Measurements from ENCODE around the gene FRMD8.
A peak's percentile ranks its signal among the peaks of the same experiment; 100 is the strongest.

The FRMD8 gene

DNA sequence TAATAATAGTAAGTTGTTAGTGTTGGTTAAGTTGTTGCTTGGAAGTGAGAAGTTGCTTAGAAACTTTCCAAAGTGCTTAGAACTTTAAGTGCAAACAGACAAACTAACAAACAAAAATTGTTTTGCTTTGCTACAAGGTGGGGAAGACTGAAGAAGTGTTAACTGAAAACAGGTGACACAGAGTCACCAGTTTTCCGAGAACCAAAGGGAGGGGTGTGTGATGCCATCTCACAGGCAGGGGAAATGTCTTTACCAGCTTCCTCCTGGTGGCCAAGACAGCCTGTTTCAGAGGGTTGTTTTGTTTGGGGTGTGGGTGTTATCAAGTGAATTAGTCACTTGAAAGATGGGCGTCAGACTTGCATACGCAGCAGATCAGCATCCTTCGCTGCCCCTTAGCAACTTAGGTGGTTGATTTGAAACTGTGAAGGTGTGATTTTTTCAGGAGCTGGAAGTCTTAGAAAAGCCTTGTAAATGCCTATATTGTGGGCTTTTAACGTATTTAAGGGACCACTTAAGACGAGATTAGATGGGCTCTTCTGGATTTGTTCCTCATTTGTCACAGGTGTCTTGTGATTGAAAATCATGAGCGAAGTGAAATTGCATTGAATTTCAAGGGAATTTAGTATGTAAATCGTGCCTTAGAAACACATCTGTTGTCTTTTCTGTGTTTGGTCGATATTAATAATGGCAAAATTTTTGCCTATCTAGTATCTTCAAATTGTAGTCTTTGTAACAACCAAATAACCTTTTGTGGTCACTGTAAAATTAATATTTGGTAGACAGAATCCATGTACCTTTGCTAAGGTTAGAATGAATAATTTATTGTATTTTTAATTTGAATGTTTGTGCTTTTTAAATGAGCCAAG, 38.9 kb downstream of the FRMD8 start:
- peak; percentile 94 for DNase-seq

DNA sequence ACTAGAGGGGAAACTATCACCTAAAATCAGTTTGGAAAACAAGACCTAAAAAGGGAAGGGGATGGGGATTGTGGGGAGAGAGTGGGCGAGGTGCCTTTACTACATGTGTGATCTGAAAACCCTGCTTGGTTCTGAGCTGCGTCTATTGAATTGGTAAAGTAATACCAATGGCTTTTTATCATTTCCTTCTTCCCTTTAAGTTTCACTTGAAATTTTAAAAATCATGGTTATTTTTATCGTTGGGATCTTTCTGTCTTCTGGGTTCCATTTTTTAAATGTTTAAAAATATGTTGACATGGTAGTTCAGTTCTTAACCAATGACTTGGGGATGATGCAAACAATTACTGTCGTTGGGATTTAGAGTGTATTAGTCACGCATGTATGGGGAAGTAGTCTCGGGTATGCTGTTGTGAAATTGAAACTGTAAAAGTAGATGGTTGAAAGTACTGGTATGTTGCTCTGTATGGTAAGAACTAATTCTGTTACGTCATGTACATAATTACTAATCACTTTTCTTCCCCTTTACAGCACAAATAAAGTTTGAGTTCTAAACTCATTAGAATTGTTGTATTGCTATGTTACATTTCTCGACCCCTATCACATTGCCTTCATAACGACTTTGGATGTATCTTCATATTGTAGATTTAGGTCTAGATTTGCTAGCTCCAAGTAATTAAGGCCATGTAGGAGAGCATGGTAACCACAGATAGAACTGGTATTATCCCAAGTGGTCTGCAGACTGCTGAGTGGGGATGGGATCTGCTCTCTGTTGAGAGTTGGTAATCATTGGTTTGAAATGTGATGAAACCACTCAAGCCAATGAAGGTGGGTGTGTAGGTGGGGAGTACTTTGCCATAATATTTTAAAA, 39.8 kb downstream of the FRMD8 start:
- DNase-seq, result peak; percentile 89 to 97

DNA sequence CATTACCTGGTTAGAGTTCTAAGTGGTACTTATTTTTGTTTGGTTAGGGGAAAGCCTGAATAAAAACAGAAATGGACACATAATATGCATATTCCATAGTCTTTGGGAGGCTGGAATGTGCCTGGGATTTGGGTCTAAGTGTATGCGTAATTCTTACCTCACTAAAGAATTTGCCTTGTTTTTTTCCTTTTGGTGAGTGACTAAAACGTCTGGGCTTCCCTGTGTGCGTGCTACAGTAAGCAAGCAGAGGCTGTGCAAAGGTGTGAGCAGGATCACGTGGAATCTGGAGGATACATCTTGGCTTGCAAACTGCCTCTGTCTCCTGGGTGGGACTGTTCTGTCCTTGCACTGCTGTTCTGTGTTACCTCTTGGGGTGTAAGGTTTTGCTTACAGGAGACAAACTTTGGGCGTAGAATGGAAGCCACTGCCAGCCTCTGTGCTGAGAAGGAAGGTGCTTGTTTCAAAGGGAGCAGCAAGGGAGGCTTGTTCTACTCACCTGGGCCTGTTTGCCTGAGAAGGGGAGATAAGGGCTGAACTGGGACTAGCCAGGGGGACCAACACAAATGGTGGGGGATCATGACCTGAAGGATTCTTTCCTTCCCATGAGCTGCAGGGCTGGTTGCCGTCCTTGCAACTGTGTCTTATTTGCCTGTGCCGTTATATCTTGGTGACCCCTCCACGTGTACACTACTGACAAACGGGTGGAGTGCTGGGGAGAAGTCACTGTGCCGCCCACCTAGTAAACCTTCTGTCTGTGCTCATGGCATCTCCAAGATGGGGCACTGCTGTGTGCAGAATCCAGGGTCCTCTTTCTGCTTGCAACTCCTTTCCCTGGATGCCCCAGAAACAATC, 40.6 kb downstream of the FRMD8 start:
- DNase-seq, result peak; percentile 53 to 60

DNA sequence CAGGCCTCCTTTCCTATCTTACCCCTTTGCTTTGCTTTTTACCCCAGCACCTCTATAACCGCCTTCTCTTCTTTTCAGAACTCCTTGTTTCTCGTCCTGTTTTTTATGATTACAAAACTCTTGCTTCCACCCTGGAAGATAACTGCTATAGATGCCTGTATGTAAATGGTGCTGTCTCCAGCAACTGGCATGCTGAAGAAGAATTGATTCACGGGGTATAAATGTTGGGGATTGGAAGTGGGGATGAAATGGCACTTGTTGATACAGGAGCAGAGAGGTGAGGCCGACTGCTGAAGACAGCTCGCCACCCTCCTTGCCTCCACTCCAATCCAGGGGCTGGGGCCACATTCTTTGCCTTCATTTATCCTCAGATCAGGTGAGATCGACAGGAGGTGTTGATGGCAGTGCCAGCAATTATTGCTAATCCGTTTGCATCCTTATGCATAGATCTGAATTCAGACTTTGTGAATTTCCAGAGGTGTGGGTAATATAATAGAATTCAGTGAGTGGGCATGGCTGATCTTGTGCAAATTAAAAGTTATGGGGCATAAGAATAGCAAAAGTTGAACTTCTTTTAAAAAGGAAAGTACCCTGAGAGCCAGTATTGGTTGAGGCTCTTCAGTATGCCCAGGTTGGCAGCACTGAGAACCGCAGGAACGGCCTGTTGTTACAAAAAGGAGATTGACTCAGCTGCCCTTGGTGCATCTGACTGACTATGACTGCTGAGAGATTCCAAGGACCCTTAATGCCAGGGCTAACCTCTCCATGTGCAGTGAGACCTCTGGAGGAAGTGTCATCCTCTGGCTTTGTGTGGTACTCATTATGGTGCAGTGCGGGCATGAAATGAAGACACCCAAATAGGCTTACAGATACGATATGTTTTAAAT, 41.5 kb downstream of the FRMD8 start:
- peak; percentile 51 to 56 for DNase-seq

DNA sequence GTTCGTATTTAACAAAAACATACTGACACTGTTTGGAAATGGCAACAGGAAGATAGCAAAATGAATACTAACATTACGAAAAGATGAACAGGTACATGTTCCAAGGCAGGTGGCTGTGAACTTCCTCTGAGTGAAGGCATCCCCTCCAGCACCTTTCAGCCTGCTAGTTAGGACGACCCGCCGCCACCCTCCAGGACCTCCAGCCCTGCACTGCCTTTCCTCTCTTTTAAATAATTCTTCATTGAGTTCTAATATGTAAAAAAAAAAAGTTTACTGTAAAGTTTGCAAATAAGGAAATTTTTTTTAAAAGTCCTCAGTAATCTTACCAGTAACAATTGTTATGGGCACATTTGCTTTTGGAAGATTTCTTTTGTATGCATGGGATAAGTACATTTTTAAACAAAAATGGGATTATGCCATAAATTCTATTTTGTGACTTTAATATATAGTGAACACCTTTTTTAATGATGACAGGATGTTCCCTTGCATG, 42.2 kb downstream of the FRMD8 start:
- DNase-seq, result peak in 1 of 2 donors; percentile 48

DNA sequence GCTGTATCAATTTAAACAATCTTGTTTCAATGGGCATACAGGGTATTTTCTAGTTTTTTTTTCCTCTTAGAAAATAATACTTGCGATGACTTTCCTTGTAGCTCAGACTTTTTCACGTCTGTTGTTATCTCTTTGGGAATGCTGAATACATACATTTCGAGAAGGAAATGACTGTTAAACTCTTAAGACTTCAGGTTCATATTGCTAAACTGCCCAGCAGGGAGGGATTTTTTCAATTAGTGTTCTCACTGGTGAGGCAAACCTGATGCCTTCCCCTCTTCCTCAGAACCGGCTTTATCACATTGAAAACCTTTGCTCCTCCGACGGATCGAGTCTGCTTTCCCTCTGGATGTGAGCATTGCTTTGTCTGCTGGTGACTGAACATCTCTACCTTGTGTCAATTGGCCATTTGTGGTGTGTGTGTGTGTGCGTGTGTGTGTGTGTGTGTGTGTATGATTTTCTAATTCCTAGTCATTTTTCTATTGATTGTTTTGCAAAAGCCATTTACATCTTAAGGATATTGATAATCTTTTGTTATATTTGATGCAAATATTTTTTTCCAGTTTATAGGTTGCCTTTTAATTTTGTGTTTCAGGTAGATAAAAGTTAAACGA, 42.7 kb downstream of the FRMD8 start:
- DNase-seq, result peak; percentile 47 to 58

DNA sequence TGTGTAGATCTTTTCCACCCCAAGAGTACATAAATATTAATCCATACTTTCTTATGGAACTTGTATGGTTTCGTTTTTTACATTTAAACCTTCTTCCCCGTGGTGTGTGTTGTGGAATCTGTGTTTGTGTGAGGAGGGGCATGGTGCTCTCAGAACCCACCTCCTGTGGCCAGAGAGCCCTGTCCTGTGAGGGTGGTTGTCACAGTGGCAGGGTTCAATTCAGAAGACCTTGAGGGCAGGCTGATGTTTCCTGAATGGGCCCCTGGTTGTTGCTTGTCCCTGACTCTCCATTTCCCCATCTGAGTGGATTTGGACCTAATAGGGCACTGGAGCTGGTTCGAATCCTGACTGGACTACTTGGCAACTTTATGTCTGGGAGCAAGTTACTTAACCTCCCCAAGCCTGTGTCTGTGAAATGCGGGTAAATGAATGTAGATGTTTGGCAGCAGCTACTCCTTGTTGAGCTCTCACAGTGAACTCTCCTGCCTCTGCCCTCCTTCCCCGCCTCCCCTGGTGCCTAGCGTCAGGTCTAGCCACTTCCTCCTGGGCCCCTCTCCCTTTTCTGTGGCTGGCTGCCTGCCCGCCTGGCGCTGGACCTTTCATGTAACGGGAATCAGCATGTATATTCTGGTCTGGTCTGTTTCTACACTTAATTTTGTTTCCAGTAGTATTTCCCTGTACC, 43.4 kb downstream of the FRMD8 start:
- peak; percentile 56 to 69 for DNase-seq

DNA sequence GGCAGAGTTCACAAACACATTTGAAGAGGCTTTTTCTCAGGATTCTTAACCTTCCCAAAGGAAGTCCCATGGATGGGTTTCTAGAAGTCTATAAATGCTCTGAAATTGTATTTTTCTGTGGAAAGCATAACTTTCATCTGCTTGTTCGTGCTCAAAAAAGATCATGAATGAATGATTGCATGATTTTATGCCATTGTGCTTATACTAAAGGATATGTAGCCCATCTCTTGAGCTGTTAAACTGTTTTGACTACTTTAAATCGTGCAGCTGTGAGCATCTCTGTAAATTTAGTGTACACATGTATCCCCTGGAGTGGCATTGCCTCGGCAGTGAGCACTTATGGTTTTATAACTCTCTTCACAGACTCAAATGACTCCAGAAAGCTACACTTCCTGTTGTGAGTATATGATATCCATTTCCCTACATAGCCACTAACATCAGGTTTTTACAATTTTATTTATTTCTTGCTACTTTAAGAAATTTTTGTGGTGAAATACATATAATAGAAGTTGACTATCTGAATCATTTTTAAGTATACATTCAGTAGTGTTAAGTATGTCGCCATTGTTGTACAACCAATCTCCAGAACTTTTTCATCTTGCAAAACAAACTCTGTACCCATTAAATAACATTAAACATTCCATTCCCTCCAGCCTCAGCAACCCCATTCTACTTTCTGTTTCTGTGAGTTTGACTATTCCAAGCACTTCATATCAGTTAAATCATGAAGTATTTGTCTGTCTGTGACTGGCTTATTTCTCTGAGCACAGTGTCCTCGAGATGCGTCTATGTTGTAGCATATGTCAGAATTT, 44.2 kb downstream of the FRMD8 start:
- peak; percentile 48 to 52 for DNase-seq

DNA sequence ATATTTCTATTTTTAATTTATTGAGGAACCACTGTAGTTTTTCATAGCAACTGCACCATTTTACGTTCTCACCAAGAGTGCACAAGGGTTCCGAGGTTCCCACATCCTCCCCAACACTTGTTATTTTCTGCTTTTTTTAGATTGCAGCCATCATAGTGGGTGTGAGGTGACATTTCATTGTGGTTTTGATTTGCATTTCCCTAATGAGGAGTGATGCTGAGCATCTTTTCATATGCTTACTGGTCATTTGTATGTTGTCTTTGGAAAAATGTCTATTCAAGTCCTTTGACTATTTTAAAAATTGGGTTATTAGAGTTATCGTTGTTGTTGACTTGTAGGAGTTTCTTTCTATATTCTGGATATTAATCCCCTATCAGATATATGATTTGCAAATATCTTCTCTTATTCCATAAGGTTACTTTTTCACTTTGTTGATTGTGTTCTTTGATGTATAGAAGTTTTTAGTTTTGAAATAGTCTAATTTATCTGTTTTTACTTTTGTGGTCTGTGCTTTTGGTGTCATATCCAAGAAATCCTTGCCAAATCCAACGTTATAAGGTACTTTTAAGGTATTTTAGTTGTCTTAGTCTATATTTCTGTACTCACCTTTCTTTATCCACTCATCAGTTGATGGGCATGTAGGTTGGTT, 45.1 kb downstream of the FRMD8 start:
- DNase-seq, result peak; percentile 54 to 67

DNA sequence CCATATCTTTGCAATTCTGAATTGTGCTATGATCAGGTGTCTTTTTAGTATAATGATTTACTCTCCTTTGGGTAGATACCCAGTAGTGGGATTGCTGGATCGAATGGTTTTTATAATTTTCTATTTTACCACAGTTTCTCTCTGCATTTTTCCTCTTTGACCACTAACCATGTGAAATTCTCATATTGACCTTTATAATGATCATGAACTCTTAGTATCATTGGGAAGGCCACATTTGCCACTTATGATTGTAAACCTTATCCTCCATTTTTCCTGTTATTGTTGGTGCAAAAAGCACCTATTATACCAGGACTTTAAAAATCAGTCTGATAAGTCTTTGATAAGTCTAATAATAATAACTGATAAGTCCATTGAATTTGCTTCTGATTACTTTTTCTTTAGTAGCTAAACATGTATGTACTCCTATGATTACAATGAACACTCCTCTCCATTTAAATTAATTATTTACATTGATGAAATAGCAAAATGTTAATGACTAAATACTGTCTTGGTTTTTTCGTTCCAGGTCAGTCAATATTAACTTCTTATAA, 45.7 kb downstream of the FRMD8 start:
- no peak for DNase-seq

DNA sequence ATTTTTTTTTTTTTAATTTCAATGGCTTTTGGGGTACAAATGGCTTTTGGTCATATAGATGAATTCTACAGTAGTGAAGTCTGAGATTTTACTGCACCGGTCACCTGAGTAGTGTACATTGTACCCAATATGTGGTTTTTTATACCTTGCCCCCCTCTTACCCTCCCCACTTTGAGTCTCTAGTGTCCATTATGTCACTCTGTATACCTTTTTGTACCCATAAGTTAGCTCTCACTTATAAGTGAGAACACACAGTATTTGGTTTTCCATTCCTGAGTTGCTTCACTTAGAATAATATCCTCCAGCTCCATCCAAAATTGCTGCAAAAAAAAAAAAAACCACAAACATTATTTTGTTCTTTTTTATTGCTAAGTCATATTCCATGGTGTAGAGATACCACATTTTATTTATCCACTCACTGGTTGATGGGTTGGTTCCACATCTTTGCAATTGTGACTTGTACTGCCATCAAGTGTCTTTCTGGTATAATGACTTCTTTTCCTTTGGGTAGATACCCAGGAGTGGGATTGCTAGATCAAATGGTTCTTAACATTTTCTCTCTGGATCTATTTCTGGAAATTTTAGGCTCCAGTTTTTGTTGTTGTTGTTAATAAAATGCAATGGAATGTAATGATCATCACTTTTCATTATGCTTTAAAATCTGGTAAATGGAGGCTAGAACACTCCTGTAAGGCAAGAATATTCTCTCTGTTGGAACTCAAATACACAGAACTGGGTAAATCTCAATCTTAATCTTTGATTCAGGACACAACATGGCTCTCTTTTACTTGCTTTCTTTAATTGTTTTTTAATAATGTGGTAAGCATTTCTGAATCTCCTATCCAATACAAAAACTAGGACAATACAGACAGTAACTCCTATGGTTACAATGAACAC, 46.5 kb downstream of the FRMD8 start:
- DNase-seq, result peak in 1 of 2 donors; percentile 48

DNA sequence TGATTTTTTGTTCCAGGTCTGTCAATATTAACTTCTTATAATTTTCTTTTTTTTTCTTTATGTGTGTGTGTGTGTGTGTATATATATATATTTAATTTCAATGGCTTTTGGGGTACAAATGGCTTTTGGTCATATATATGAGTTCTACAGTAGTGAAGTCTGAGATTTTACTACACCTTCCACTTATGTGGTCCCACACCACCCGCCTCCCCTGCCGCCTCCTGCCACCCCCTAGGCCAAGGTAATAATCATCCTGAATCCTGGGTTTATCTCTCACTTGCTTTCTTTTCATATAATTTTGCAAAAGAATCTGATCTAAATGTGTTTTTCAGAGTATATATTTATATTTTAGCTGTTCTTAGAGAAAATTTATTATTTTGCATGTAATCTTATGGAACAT, 47.2 kb downstream of the FRMD8 start:
- DNase-seq, result no peak

DNA sequence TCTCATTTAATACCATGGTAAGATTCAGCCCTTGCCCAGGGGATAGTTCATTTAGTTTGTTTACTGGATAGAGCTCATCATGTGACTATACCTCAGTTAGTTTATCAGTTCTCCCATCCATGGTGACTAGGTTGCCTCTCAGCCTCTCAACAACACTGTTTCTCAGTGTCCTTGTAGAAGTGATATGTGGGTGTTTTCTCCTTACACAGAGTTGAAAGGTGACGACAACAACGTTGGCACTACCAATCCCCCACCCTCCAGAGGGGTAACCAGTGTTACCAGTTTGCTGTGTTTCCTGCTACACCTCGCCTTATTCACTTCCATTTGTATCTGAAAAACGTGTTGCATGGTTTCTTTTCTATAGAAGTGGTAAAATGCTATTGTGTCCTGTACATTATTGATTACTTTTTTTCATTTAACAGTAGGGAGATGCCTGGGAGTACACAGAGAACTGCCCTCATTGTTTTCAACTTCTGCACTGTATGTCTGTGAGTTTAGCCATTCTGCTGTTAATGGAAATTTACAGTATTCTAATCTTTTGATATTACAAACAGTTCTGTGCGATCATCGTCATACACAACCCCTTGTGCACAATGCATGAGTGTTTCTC, 47.7 kb downstream of the FRMD8 start:
- peak in 1 of 2 donors; percentile 4 for DNase-seq

DNA sequence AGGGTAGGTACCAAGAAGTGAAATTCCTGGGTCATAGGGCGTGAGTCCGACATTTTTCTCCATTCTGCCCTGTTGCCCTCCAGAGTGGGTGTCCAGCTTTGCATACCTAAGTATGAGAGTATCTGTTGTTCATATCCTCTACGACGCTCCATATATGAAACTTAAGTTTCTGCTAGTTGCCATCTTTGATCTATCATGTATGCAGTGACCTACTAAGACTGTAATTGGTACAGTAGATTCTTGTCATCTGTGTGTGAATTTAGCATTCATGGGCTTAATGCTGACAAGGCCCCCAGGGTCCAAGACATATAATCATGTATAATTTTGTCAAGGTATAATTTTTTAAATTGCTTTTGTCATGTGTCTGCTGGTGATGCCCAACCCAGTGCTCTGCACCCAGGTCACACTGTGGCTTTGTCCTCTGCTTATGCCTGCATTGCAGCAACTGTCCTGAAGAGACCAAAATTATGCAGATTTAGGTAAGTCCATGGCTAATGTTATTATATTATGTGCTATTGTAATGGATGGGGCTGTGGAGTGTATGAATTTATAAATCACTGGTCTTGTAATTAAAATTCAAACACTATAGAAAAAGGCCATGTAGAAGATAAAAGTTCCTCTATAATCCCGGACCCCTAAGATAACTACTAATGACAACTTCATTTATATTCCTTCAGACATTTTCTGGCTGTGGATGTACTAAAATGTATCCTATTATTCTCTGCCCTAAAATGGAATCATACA, 48.4 kb downstream of the FRMD8 start:
- peak in 1 of 2 donors; percentile 2 for DNase-seq

DNA sequence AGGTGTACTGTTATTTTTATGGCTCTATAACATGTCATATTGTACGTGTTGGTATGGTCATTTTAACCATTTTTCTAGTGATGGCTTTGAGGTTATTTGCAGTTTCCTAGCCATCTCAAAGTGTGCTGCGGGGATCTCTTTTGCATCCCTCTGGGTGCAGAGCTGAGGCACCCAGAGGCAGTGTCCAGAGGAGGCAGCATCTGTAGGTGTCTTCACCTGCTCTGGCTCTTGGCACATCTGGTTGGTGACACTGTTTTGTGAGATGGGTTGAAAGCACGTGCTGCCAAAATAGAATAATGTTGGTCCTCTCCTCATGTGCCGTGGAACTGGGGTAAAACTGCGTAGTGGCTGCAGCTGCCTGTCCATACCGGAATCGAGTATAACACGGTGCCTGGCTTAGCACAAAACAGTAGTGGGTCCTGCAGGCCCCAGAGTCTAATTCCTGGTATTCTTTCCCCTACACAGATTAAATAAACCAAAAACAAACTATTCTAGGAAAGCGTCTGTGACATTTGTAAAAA, 49.0 kb downstream of the FRMD8 start:
- peak in 1 of 2 donors; percentile 5 for DNase-seq

DNA sequence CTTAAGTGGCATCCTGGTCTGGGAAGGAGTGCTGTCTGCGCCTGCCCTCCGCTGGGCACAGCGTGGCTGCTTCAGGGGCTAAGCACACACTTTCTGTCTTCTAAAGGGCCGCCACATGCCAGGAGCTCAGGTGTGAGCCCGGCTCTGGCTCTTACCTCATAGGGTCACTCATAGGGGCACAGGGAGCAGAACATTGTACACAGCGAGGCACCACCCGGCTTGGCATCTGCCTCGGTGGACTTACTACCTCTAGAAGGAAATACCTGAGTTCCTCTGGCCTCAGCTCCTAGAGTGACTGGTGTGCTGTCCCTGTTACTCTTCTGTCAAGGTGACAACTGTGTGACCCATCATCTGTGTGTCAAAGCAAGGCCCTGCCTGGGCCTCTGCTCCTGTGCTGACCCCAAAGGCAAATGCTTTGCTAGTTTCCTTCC, 49.6 kb downstream of the FRMD8 start:
- DNase-seq, result peak in 1 of 2 donors; percentile 5

Data from inflammatory macrophage (primary cell).